Gastroesophageal sphincter (tissue), 3 donors: ENCODE results near the gene CLDN18.

Experiments used
- EP300 ChIP-seq: sonication (generic); formaldehyde crosslinking; IDR thresholded peaks from one replicate; pipeline ENCODE4 v1.6.1; 2017; ENCODE audit warnings: antibody characterized with exemption, mild to moderate bottlenecking
- POLR2A ChIP-seq, 2 donors: fragments of 450-650 bp; IDR thresholded peaks; one replicate each; pipeline ENCODE4 v1.6.1; 2017; ENCODE audit warnings: antibody characterized with exemption in 2 of 2, mild to moderate bottlenecking in 2 of 2, moderate library complexity in 1 of 2
- POLR2AphosphoS5 ChIP-seq: sonication (generic); formaldehyde crosslinking; IDR thresholded peaks from one replicate; pipeline ENCODE4 v1.6.1; 2017; ENCODE audit warnings: antibody characterized with exemption
- TF ChIP-seq, protein P1 (sequence below), 4 experiments: fragments of 200-600 bp in 2 of 4; fragments of 450-650 bp in 2 of 4; sonication (generic) in 1 of 4; IDR thresholded peaks; one replicate each; pipeline ENCODE4 v1.5.1; 2017 to 2019; ENCODE audit warnings: antibody characterized with exemption in 4 of 4, mild to moderate bottlenecking in 2 of 4, moderate library complexity in 2 of 4

DNA sequence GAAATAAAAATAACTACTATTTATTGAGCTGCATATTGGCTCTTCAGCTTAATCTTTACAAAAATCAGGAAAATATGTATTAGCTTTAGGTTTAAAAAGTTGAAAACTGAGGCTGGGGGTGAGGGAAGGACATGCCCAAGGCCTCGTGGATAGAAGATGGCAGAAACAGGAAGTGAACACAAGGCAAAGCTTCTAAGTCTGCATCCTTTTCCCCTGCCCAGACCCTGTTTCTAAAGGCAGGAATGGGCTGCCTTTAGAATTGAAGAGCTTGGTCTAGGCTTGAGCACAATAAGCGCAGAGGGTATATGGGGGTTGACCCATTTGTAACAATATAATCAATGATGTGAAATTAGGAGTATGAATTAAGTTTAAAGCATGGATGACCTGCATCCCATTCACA, 6.1 kb downstream of the CLDN18 start:
- TF ChIP-seq, protein P1, sequence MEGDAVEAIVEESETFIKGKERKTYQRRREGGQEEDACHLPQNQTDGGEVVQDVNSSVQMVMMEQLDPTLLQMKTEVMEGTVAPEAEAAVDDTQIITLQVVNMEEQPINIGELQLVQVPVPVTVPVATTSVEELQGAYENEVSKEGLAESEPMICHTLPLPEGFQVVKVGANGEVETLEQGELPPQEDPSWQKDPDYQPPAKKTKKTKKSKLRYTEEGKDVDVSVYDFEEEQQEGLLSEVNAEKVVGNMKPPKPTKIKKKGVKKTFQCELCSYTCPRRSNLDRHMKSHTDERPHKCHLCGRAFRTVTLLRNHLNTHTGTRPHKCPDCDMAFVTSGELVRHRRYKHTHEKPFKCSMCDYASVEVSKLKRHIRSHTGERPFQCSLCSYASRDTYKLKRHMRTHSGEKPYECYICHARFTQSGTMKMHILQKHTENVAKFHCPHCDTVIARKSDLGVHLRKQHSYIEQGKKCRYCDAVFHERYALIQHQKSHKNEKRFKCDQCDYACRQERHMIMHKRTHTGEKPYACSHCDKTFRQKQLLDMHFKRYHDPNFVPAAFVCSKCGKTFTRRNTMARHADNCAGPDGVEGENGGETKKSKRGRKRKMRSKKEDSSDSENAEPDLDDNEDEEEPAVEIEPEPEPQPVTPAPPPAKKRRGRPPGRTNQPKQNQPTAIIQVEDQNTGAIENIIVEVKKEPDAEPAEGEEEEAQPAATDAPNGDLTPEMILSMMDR (IDR thresholded peaks at IDR 0.05): no peak
- TF ChIP-seq POLR2A (IDR thresholded peaks at IDR 0.05) (no peak), POLR2AphosphoS5 (no peak), EP300 (no peak)
